Upper lobe of left lung (tissue), 6 donors: Measurements from ENCODE around the gene MAN2B2. TPM values are rescaled to one million over a fixed set of nuclear protein-coding genes. Genes with fewer than 3 reads are reported as not detected.

Experiments
- ATAC-seq, 2 donors: fragments of 200-7000 bp; cut with Tn5 transposase; one replicate each; pipeline ENCODE4 v1.9.1; 2022; ENCODE audit warnings: mild to moderate bottlenecking in 2 of 2, moderate library complexity in 2 of 2; ENCODE audit not compliant: low FRiP score in 2 of 2
- DNase-seq, 2 donors: peaks; one replicate each; pipeline ENCODE4 v3.0.0-alpha.2; 2019 to 2020
- H3K27ac ChIP-seq, 4 donors: fragments of 200-600 bp; sonication (generic); one replicate each; pipeline ENCODE4 v1.5.1; 2016 to 2019
- H3K27me3 ChIP-seq, 4 donors: fragments of 200-600 bp; sonication (generic); one replicate each; pipeline ENCODE4 v1.5.1; 2017 to 2019
- H3K36me3 ChIP-seq, 4 donors: fragments of 200-600 bp; sonication (generic); one replicate each; pipeline ENCODE4 v1.5.1; 2016 to 2019
- H3K4me1 ChIP-seq, 4 donors: fragments of 200-600 bp; sonication (generic); one replicate each; pipeline ENCODE4 v1.5.1; 2018 to 2019
- H3K4me3 ChIP-seq, 4 donors: fragments of 200-600 bp; sonication (generic); one replicate each; pipeline ENCODE4 v1.5.1; 2017 to 2019; ENCODE audit warnings: mild to moderate bottlenecking in 2 of 4, moderate library complexity in 1 of 4
- H3K9me3 ChIP-seq, 4 donors: fragments of 200-600 bp; sonication (generic); one replicate each; pipeline ENCODE4 v1.5.1; 2018 to 2019
- EP300 ChIP-seq, 4 donors: sonication (generic); formaldehyde crosslinking; IDR thresholded peaks; one replicate each; pipeline ENCODE4 v1.5.1; 2017; ENCODE audit warnings: antibody characterized with exemption in 4 of 4, control low read depth in 2 of 4
- POLR2A ChIP-seq, 4 donors: fragments of 450-650 bp; IDR thresholded peaks; one replicate each; pipeline ENCODE4 v1.5.1; 2016 to 2017; ENCODE audit warnings: antibody characterized with exemption in 4 of 4, mild to moderate bottlenecking in 2 of 4
- POLR2AphosphoS5 ChIP-seq, 2 donors: sonication (generic); formaldehyde crosslinking; IDR thresholded peaks; one replicate each; pipeline ENCODE4 v1.5.1; 2017; ENCODE audit warnings: antibody characterized with exemption in 2 of 2
- WGBS, 2 donors: methylation state at CpG; one replicate each; pipeline ENCODE4 v1.1.5; 2017 to 2018; 5-methylcytosine and 5-hydroxymethylcytosine counted together
- total RNA-seq, 6 donors: library from RNA; depleted of rRNA in 4 of 6; stranded (reverse); fragments of >200 nt in 4 of 6; gene quantifications; one replicate each; pipeline versions ENCODE4 v1.1.0 to v1.2.1, GENCODE V29; 2016 to 2021
- TF ChIP-seq, protein P1 (sequence below), 6 experiments: fragments of 450-650 bp in 4 of 6; fragments of 200-600 bp in 2 of 6; sonication (generic) in 2 of 6; IDR thresholded peaks; one replicate each; pipeline ENCODE4 v1.5.1; 2016 to 2019; ENCODE audit warnings: antibody characterized with exemption in 6 of 6
- donor health status: DM: no; HTN: no; CAD: no; lungs with moderate emphysema.
- donor health status: DM: no; HTN: yes; CAD: no; lungs with severe emphysema.

MAN2B2 gene
- total RNA-seq, 6 donors from 2014 or later, result 17.4 to 44.0 (median 35.4) TPM

DNA sequence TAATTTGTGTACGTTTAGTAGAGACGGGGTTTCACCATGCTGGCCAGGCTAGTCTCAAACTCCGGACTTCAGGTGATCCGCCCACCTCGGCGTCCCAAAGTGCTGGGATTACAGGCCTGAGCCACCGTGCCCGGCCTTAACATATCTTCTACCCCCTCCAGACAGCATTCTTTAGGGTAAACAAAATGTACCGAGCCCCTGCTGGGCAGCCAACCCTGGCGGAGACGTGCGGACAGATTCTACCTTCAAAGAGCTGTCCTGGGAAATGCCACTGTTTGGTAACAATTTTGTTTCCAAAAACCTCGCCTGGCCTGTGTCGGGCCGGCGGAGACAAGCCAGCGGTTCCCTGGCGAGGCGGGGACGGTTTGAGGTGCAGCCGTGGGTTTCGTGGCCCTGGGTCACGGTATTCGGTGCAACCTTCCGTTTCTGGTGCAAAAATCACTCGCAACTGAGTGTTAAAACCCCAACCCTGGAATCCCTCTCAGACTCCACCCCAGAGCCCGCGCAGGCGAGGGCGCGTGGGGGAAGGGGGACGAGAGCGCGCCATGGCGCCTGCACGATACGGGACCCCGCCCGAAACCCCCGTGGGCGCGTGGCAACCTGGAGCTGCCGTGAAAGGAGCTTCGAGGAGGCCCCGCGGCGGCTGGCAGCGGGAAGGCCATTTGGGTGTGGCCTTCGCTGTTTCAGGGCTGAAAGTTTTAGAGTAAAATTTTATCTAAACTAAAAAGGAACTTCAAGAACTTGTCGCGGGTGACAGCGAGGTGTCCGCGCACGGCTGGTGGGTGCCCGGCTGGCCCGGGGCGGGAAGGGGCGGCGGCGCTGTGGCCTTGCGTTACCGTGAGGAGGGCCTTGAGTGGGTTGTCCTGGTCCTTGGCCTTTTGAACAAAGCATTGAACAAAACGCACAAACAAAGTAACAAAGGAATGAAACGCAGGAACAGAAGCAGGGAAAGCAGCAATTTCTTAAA is 82.5 kb downstream of the MAN2B2 start:
- no peaks in the 10 kb centered on the region for H3K36me3 ChIP-seq
- WGBS, 2 donors, result 64 to 73% methylated on average over 65 of the region's 65 CpGs
- H3K9me3 ChIP-seq, result no peaks in the 10 kb centered on the region
- H3K4me1 ChIP-seq, result peaks cover 7 to 14% (median 11%) of the 10 kb centered on the region in 4 donors
- DNase-seq (no peak), ATAC-seq (no peak)
- H3K27ac ChIP-seq, result no peak overlapping the region
- no peaks in the 10 kb centered on the region for H3K27me3 ChIP-seq
- no peak overlapping the region for H3K4me3 ChIP-seq
- TF ChIP-seq EP300 (IDR thresholded peaks at IDR 0.05), result no peak
- TF ChIP-seq POLR2A (IDR thresholded peaks at IDR 0.05), result no peak
- TF ChIP-seq, protein P1, sequence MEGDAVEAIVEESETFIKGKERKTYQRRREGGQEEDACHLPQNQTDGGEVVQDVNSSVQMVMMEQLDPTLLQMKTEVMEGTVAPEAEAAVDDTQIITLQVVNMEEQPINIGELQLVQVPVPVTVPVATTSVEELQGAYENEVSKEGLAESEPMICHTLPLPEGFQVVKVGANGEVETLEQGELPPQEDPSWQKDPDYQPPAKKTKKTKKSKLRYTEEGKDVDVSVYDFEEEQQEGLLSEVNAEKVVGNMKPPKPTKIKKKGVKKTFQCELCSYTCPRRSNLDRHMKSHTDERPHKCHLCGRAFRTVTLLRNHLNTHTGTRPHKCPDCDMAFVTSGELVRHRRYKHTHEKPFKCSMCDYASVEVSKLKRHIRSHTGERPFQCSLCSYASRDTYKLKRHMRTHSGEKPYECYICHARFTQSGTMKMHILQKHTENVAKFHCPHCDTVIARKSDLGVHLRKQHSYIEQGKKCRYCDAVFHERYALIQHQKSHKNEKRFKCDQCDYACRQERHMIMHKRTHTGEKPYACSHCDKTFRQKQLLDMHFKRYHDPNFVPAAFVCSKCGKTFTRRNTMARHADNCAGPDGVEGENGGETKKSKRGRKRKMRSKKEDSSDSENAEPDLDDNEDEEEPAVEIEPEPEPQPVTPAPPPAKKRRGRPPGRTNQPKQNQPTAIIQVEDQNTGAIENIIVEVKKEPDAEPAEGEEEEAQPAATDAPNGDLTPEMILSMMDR (IDR thresholded peaks at IDR 0.05), result no peak
- no peak for TF ChIP-seq POLR2AphosphoS5 (IDR thresholded peaks at IDR 0.05)

DNA sequence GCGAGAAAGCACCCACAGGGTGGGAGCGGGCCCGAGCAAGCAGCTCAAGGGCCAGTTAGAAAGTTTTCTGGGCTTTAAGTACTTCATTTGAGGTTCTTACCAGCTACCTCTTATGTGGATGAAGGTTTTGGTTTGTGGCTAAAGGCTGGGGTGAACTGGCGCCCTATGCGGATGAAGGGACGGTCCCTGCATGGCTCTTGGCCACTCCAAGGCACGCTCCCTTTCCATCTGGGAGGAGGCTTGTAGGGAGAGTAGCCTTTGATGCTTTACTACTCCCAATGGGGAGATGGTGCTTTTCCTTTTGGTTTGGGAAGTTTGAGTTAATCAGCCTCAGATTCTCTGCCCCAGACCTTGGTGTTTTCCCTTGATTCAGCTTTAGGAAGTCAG is 83.2 kb downstream of the MAN2B2 start:
- Histone ChIP-seq H3K4me3 (peak overlapping the region in 3 of 4 donors; percentile 27 to 47 (median 45)), H3K36me3 (no peaks in the 10 kb centered on the region), H3K9me3 (no peaks in the 10 kb centered on the region), H3K27ac (no peak overlapping the region), H3K27me3 (no peaks in the 10 kb centered on the region), H3K4me1 (peaks cover 7 to 14% (median 11%) of the 10 kb centered on the region in 4 donors)
- TF ChIP-seq POLR2A (IDR thresholded peaks at IDR 0.05) (no peak), EP300 (IDR thresholded peaks at IDR 0.05) (no peak), POLR2AphosphoS5 (IDR thresholded peaks at IDR 0.05) (no peak)
- TF ChIP-seq, protein P1 (IDR thresholded peaks at IDR 0.05), result no peak
- DNase-seq (no peak), ATAC-seq (peak; percentile 7 to 15)
- 89 to 90% methylated on average over 7 of the region's 7 CpGs for WGBS, 2 donors

DNA sequence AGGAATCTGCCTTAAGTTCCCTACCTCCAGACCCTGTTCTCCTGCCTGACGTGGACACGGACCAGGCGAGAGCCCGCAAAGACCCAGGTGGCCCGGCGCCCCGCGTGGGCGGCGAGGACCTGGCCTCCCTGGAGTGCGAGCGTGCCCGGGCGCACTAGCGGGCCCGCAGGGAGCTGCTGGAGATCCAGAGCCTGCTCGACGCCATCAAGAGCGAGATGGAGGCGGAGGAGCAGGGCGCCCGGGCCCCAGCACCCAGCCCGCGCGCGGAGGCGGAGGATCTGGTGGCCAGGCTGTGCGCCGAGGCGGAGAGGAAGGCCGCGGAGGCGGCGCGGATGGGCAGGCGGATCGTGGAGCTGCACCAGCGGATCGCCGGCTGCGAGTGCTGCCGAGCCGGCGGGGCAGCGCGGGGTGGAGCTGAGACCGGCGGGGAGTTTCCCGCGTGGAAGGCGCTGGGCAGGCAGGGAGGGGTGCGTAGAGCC is 83.6 kb downstream of the MAN2B2 start:
- peak; percentile 34 to 90 for ATAC-seq
- no peak overlapping the region for H3K27ac ChIP-seq
- DNase-seq, result peak in 1 of 2 donors; percentile 92

DNA sequence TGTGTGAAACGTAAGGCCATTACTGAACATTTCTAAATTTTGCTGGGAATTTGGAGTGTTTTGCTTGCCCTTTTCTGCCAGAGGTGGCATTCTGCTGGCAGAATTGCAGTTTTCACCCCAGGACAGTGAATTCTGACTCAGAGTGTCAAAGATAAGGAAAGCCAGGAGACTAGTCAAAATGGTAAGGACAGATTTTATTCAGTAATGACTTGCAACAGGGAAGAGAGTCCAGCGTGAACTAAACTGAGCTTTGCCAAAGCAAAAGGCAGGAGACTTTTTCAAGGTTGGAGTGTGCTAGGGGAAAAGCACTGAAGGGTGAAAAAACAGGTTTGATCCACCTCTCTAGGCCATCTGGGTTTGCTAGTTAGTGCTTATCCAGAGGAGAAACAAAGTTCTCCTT is 84.9 kb downstream of the MAN2B2 start:
- H3K9me3 ChIP-seq, result no peaks in the 10 kb centered on the region
- H3K36me3 ChIP-seq, result no peaks in the 10 kb centered on the region
- H3K27ac ChIP-seq, result no peak overlapping the region
- DNase-seq (no peak), ATAC-seq (no peak)
- TF ChIP-seq, protein P1 (IDR thresholded peaks at IDR 0.05), result no peak
- TF ChIP-seq POLR2A (IDR thresholded peaks at IDR 0.05) (no peak), POLR2AphosphoS5 (IDR thresholded peaks at IDR 0.05) (no peak), EP300 (IDR thresholded peaks at IDR 0.05) (no peak)
- 89 to 98% methylated on average over 2 of the region's 2 CpGs for WGBS, 2 donors
- peaks cover 18 to 27% (median 19%) of the 10 kb centered on the region in 4 donors for H3K4me1 ChIP-seq
- no peak overlapping the region for H3K4me3 ChIP-seq
- peaks cover 0 to 11% (median 5%) of the 10 kb centered on the region in 4 donors for H3K27me3 ChIP-seq

More for the DNA sequence above, 83.6 kb downstream of the MAN2B2 start:
- Histone ChIP-seq H3K4me3 (peak overlapping the region in 3 of 4 donors; percentile 27 to 47 (median 45)), H3K9me3 (no peaks in the 10 kb centered on the region), H3K27me3 (peaks cover 0 to 2% (median under 1%) of the 10 kb centered on the region in 4 donors), H3K36me3 (no peaks in the 10 kb centered on the region), H3K4me1 (peaks cover 7 to 15% (median 11%) of the 10 kb centered on the region in 4 donors)
- TF ChIP-seq, protein P1 (IDR thresholded peaks at IDR 0.05), result no peak
- TF ChIP-seq POLR2A (IDR thresholded peaks at IDR 0.05), result no peak
- TF ChIP-seq POLR2AphosphoS5 (IDR thresholded peaks at IDR 0.05), result no peak
- TF ChIP-seq EP300 (IDR thresholded peaks at IDR 0.05), result no peak
- WGBS, 2 donors, result 2 to 12% methylated on average over 27 to 52 of the region's 52 CpGs
